HPDE6-E6E7 (cell line): ENCODE measurements around the gene AGBL3.
"Not testable (repeated sequence)": the region's sequence is repeated elsewhere in the genome, so short reads cannot be mapped to it uniquely, and the experiment has no call there.

Experiments
- DNase-seq: peaks from one replicate; pipeline ENCODE4 v3.0.0; 2011; ENCODE audit warnings: missing footprints; ENCODE audit errors: extremely low spot score

AGBL3 gene

DNA sequence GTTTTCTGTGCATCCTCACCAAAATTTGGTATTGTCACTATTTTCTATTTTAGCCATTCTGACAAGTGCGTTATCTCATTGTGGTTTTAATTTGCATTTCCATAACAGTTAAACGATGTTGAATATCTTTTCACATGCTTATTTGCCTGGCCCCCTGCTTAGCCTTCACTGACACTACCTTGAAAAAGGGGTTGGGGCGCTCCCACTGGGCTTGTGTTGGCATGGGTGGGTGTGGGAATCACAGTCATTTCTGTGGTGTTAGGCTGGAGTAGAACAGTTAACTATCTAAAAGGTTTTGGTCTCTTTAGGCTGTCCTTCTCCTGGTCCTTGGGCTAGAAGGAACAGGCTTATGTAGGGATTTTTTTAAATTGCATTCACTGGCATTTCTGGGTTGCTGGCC, 89.4 kb downstream of the AGBL3 start:
- DNase-seq, result no peak

DNA sequence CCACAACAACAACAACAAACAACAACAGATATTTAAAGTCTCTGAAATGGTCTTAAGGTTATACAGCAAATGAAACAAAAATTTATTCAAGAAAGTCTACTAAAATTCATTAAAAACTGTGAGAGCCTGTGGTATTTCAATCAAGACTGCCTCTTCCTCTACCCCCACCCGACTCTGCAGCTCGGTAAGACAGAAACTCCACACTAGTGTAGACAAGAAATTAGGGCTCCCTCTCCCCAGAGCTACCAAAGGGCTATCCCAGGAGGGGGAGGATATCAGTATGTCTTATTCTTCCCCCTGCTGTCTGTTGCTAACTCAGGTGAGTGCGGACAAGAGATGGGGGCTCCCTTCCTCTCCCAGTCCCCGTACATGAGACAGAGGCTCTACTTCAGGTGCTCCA, 90.6 kb downstream of the AGBL3 start:
- DNase-seq, result no peak

- no peak for DNase-seq
These were observed 91.3 kb downstream of the AGBL3 start for GRCh38 chr7:135077642-135078041.

DNA sequence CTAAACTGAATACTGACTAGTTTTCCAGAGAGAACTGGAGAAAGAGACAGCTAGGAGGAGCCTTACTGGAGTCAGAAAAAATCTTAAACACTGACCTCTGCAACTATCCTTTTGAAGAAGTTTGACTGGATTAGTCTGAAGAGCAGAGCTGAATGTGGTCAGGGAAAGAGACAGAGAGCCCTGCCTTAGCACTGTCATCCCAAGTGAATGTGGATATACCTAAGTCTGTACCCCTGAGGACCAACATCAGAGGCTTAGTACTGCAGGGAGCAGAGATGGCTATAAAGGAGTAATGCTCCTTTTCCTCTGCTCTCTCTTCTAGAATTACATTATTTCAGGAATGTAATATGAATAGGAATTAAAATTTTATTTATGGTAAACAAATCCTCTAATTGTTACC, 91.7 kb downstream of the AGBL3 start:
- DNase-seq, result no peak

DNA sequence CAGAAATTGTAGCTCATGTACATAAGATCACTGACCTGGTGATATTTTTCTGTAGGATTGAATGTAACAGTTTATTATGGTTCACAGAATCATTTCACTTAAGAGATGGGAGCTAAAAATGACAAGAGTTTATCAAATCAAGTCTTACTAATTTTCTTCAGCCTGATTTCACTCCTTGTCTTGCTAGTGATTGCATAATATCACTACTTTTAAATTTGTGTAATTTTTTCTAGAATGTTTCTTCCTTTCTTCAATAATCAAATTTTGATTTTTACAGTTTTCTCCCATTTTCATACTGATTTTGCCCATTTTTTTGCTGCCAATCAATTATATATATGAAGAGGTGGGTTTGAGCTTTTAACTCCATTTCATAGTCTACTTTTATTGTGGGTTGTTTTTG, 92.8 kb downstream of the AGBL3 start:
- DNase-seq, result no peak

- no peak for DNase-seq
These were observed 96.7 kb downstream of the AGBL3 start for GRCh38 chr7:135083005-135083404.

- DNase-seq, result no peak
These were observed 102.3 kb downstream of the AGBL3 start for GRCh38 chr7:135088566-135088965.

DNA sequence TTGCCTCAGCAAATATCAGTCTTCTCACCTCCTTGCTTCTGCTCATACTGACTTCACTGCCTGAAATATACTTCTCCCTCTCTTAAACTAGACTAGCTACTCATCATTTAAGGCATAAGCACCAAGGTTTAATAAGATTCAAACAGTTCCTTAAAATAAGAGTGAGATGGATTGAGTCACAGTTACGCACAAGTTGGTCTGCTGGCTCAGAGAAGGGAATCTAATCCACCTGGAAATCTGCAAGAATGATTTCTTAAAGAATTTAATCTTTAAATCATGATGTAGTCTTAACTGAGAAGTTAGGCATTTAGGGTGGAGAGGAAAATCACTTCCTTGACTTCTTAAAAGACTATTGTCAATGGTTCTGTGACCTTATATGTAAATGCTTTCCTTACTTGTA, 105.4 kb downstream of the AGBL3 start:
- no peak for DNase-seq

- DNase-seq, result no peak
These were observed 108.3 kb downstream of the AGBL3 start for GRCh38 chr7:135094472-135095237.

DNA sequence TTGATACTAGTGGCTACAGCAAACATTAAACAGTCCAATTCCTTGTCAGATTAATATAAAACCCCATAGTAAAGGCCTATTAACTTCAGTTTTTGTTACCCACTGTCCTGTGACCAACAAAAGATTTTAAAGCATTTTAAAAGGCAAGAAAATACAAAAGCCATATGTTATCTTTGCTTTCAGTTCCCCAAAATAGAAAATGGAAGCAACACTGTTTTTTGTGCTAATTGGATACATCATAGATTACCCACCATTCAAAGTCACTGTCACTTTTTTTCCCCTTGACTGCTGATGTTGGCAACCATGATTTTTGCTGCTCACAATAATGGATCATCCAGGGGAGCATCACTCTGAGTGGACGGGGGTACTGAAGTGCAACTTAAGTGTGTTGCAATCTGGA, 109.1 kb downstream of the AGBL3 start:
- DNase-seq, result no peak

DNA sequence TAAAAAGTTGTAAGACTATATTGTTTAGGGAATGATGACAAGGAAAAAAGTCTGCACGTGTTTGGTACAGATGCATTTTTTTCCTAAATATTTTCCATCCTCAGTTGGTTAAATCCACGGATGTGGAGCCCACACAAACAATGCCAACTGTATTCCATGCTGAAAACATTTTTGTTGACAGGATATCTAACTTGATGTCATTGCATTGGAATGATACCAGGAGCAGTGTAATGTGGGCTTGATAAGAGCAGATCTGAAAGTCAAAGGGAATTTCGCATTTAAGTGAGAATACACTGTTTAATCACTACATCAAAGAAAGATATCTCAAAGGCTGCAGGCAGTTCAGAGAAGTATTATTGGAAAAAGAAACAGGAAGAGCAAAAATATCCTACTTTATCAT, 112.1 kb downstream of the AGBL3 start:
- no peak for DNase-seq

DNA sequence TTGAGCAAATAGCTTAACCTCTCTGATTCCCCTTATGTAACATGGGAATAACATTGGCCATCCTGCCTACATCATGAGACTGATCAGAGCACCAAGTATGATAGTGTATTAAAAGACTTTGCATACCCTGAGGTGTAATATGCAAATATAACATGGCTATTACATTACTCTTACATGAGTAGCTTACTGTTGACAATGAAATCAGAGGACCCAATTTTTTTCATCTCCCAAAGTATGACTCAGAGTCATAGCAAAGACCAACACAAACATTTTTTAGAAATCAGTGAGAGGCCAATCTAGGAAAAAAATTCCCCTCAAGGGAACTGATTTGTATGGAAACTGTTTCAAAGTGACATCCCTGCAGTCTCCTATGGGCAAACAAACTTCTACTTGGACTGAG, 114.5 kb downstream of the AGBL3 start:
- no peak for DNase-seq

DNA sequence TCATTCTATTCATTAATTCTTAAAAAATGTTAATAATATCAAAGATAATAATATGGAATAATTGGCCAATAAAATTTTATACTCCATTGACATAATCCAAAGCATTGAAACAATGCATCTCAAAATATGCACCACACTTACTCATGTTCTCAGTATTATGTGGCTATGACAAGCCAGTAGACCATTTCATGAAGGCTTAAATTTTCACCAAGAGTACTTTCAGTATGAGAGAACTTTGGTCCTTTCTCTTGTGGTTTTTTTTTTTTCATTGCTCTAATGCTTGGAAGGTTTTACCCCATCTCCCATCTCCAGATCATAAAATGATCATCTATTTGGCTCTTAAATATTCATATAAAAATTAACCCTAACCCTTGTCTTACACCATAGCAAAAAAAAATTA, 116.1 kb downstream of the AGBL3 start:
- DNase-seq, result no peak

DNA sequence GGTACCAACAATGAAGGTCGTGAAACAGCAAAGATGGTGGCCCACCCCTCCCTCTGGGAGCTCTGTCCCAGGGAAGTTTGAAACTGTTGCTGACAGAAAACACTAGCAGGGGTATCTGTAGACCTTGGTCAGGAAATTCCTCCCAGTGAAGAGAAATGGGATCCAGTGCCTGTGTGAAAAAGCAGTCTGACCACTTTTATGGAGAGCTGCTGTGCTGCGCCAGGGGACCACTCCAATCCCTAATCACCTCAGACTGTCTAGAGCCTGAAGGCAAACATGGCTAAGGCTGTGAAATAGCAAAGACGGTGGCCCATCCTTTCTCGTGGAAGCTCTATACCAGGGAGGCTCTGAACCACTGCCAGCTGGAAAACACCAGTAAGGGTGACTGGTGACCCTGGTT, 123.3 kb downstream of the AGBL3 start:
- no peak for DNase-seq

DNA sequence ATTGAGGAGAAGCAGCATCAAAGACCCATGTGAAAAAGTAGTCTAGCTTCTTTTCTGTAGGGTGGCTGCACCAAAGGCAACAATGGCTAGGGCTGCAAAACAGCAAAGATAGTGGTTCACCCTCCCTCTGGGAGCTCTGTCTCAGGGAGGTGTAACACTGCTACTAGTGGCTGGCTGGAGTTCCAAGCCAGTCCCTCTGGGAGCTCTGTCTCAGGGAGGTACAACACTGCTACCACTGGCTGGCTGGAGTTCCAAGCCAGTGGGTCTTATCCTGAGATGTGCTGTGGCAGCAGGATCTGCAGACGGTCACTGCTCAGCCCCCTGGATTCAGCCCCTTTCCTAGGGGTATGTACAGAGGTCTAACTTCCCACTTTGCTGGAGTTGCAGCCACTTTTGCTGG, 123.7 kb downstream of the AGBL3 start:
- DNase-seq, result no peak

DNA sequence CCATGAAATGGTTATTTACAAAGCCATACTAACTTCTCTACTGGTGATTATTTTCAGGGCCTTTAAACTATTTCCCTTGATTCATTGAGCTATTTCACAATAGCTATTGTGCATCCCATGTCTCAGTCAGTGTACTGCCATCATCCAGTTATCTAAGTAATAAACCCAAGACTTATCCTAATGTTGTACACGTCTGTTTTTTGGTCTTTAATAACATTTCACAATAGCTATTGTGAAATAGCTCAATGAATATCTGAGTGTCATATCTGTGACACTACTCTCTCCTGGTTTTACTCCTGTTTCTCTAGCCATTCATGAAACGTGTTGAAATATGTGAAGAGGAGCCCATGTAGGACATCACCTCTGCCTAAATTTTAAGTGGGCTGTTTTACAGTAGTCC, 125.1 kb downstream of the AGBL3 start:
- no peak for DNase-seq

DNA sequence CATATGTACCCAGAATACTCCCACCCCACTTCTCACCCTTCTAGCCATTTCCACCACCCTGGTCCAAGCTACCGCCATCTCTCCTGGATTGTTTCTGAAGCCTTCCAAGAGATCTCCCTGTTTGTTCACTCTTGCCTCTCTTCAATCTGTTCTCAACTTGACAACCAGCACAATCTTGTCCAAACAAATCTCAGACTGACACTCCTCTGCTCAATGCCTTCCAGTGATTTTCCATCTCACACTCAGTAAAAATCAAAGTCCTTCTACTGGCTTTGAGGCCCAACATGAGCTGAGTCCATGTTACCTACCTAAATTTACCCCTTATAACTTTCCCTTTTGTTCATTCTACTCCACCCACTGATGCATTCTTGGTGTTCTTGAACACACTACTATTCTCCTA, 128.3 kb downstream of the AGBL3 start:
- no peak for DNase-seq

- no peak for DNase-seq
These were observed 130.8 kb downstream of the AGBL3 start for GRCh38 chr7:135117096-135117495.

GRCh38 chr7:135121868-135122267, 135.6 kb downstream of the AGBL3 start:
- no peak for DNase-seq

- DNase-seq, result not testable (repeated sequence)
These were observed 138.3 kb downstream of the AGBL3 start for GRCh38 chr7:135124631-135125030.

GRCh38 chr7:135128931-135129330, 142.6 kb downstream of the AGBL3 start:
- DNase-seq, result no peak

DNA sequence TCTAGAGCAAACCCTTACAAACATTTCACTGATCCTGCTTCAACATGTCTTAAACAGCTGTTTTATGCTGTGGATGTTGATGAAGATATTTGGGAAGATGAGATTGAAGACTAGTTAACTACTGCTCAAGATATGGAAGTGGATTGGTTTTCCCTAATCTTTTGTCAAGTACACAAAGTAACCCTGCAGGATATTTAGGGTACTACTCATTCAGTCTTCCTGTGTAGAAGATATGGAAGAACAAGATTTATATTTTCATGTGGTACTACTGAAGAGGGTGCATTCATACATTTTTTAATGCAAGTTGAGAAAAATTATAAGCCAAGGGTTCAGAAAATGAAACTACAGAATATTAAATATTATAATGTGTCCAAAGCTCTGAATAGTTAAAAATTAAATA, 143.3 kb downstream of the AGBL3 start:
- no peak for DNase-seq

DNA sequence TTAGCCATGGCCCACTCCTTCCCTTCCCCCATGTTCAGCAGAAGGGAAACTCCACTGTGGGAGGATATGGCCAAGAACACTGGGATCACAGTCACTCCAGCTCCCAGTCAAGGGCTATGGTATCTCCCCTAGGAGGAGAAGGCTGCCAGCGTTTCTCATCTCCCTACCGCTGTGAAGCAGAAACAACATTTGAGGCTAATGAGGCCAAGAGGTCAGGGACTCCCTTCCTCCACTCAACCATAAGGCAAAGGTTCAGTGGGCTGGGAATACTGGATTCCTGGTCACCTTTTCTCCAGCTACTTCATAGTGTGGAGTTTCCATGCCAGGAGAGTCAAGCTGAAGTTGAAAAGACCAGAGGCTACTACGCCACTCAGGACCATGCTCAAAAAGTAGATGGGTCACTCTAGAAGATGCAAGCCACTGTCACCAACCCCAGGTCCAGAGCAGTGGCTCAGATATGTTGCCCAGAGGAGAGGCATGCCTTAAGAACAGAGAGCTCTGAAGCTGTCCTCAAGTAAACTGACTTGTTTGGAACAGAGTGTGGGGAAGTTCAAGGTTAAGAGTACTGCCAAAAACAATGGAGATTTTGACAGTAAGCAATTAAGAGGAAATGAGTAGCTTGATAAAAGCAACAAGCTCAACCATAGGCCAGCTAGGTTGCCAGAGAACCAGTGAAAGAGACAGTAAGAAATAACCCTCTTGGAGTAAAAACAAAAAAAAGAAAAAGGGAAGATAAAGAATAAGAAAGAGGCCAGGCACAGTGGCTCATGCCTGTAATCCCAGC, 157.8 kb downstream of the AGBL3 start:
- DNase-seq, result no peak
